Activated T-cell treated with anti-CD3 and anti-CD28 coated beads for 24 hours (primary cell): ENCODE measurements around the gene PTRH2.
"Not testable (repeated sequence)": the region's sequence is repeated elsewhere in the genome, so short reads cannot be mapped to it uniquely, and the experiment has no call there.

Experiments used
- DNase-seq: peaks from one replicate; pipeline ENCODE4 v3.0.0-alpha.2; 2020; ENCODE audit warnings: low read depth

Gene PTRH2

DNA sequence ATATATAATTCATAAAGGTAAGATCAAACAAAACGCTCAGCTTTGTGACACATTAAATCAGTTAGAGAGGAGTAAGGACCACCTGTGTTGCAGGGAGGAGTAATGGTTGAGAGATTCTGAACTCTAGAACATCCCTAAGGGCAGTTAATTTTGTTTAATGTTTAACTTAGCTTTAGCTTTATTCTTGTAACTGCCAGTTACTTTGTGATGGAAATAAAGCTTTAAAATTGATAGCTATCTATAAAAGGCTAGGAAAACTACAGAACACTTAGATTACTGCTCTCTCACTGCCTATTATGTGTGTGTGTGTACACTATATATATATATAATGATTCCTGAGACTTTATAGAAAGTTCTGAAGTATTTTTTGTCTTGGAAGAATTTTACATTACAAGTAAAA lies 37.8 kb downstream of the PTRH2 start:
- DNase-seq, result no peak

- DNase-seq, result no peak
These were observed 38.4 kb downstream of the PTRH2 start for GRCh38 chr17:59668816-59669215.

DNA sequence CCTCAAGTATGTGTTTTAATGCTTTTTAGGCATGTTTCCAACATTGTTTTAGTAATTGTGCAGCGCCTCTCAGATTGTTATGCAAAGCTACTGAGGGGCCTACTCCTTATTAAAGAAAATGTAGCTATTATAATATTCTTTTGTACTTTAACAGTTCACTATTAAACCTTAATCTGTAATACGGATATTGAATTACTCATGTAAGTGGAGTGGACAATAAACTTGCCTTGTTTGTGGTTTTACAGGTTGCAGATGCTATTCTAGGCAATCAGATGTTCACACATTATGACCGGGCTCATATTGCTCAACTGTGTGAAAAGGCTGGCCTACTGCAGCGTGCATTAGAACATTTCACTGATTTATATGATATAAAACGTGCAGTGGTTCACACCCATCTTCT lies 41.0 kb downstream of the PTRH2 start:
- no peak for DNase-seq

GRCh38 chr17:59656624-59657023 lies 50.6 kb downstream of the PTRH2 start:
- DNase-seq, result not testable (repeated sequence)

GRCh38 chr17:59652119-59652518 lies 55.1 kb downstream of the PTRH2 start:
- no peak for DNase-seq

- DNase-seq, result no peak
These were observed 55.9 kb downstream of the PTRH2 start for GRCh38 chr17:59651346-59651745.

- no peak for DNase-seq
These were observed 56.6 kb downstream of the PTRH2 start for GRCh38 chr17:59650642-59651041.

- no peak for DNase-seq
These were observed 57.3 kb downstream of the PTRH2 start for GRCh38 chr17:59649886-59650285.
